ENCODE measurements around the gene FBXO34. TPM values are rescaled to one million over a fixed set of nuclear protein-coding genes. Genes with fewer than 3 reads are reported as not detected.

FBXO34 gene
- total RNA-seq, 4 donors from 2014 or later, result 18.8 to 32.5 (median 21.8) TPM

GRCh38 chr14:55352201-55352600, 81.0 kb downstream of the FBXO34 start:
- no peak overlapping the region for H3K4me3 ChIP-seq
- H3K36me3 ChIP-seq, result peaks cover 0 to 54% of the 10 kb centered on the region in 2 donors
- no peak for TF ChIP-seq EP300 (IDR thresholded peaks at IDR 0.05)
- TF ChIP-seq POLR2A (IDR thresholded peaks at IDR 0.05), result no peak
- no peak for TF ChIP-seq POLR2AphosphoS5 (IDR thresholded peaks at IDR 0.05)
- no peak for TF ChIP-seq CTCF (IDR thresholded peaks at IDR 0.05)
- no peaks in the 10 kb centered on the region for H3K9me3 ChIP-seq
- WGBS, 2 donors (ENCODE audit: low coverage in 1 of 2), result 86 to 97% methylated on average over 5 of the region's 9 CpGs
- no peak for ATAC-seq
- peaks cover 0 to 11% (median 0%) of the 10 kb centered on the region in 3 donors for H3K4me1 ChIP-seq
- H3K27me3 ChIP-seq, result no peaks in the 10 kb centered on the region
- no peak overlapping the region for H3K27ac ChIP-seq

GRCh38 chr14:55353686-55354467, 82.7 kb downstream of the FBXO34 start:
- Histone ChIP-seq H3K4me3 (no peak overlapping the region), H3K36me3 (peaks cover 0 to 57% of the 10 kb centered on the region in 2 donors), H3K27me3 (no peaks in the 10 kb centered on the region), H3K4me1 (peaks cover 0 to 6% (median 0%) of the 10 kb centered on the region in 3 donors), H3K27ac (no peak overlapping the region), H3K9me3 (no peaks in the 10 kb centered on the region)
- 75 to 78% methylated on average over 2 to 11 of the region's 11 CpGs for WGBS, 2 donors (ENCODE audit: low coverage in 1 of 2)
- no peak for TF ChIP-seq POLR2AphosphoS5 (IDR thresholded peaks at IDR 0.05)
- TF ChIP-seq EP300 (IDR thresholded peaks at IDR 0.05), result no peak
- TF ChIP-seq POLR2A (IDR thresholded peaks at IDR 0.05), result no peak
- TF ChIP-seq CTCF (IDR thresholded peaks at IDR 0.05), result no peak
- no peak for ATAC-seq

DNA sequence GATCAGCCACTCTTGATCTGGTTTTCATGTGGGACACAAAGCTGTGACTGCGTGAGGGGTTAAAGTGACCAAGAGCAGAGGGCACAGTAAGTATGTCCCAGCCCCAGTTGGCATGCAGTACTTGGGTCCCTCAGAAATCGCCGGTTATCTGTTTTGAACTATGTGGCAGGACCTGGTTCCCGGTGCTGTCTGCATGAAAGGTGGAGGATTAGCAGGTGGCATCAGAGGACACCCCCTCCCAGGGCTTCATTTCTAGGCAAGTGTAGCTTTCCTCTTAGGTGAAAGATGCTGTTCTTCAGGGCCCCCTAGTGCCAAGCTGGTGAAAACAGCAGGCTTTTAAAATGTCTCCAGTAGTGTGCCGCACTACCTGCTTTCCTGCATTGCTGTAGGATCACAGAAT, 83.3 kb downstream of the FBXO34 start:
- no peak overlapping the region for H3K4me3 ChIP-seq
- H3K27ac ChIP-seq, result no peak overlapping the region
- peaks cover 0 to 57% of the 10 kb centered on the region in 2 donors for H3K36me3 ChIP-seq
- H3K4me1 ChIP-seq, result peaks cover 0 to 6% (median 0%) of the 10 kb centered on the region in 3 donors
- ATAC-seq, result peak; percentile 71
- TF ChIP-seq POLR2A (IDR thresholded peaks at IDR 0.05) (no peak), CTCF (IDR thresholded peaks at IDR 0.05) (peak; percentile 17 to 63 (median 56))
- no CpG with 5 or more reads among the region's 5 CpGs for WGBS, 2 donors (ENCODE audit: low coverage in 1 of 2)
- H3K27me3 ChIP-seq, result no peaks in the 10 kb centered on the region
- H3K9me3 ChIP-seq, result no peaks in the 10 kb centered on the region

DNA sequence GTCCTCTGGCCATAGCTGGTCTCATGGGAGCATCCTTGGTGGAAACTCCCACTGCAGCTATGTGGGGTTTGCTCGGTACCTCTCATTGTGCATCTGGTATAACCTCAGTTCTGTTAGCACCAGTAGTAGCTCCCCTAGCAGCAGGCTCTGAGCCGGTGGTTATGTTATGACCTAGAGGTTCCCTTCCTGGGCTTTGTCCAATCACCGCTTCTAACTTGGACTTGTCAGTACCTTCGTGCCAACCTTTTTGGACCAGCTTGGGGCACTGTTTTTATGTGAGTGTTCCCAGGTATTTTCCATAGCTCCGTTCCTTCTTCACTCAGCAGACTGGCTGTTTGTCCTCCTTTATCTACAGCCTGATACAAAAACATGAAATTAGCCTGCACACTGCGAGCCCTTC, 84.7 kb downstream of the FBXO34 start:
- TF ChIP-seq POLR2A (IDR thresholded peaks at IDR 0.05), result no peak
- no peak for TF ChIP-seq EP300 (IDR thresholded peaks at IDR 0.05)
- TF ChIP-seq CTCF (IDR thresholded peaks at IDR 0.05), result no peak
- no peak for TF ChIP-seq POLR2AphosphoS5 (IDR thresholded peaks at IDR 0.05)
- H3K4me3 ChIP-seq, result no peak overlapping the region
- no peaks in the 10 kb centered on the region for H3K27me3 ChIP-seq
- ATAC-seq, result no peak
- no peaks in the 10 kb centered on the region for H3K9me3 ChIP-seq
- no peak overlapping the region for H3K27ac ChIP-seq
- WGBS, 2 donors (ENCODE audit: low coverage in 1 of 2), result 60 to 89% methylated on average over 2 to 6 of the region's 6 CpGs
- H3K4me1 ChIP-seq, result peaks cover 0 to 6% (median 0%) of the 10 kb centered on the region in 3 donors
- H3K36me3 ChIP-seq, result peaks cover 0 to 50% of the 10 kb centered on the region in 2 donors

GRCh38 chr14:55356913-55357312, 85.7 kb downstream of the FBXO34 start:
- ATAC-seq, result no peak
- Histone ChIP-seq H3K9me3 (no peaks in the 10 kb centered on the region), H3K36me3 (peaks cover 0 to 40% of the 10 kb centered on the region in 2 donors), H3K27me3 (no peaks in the 10 kb centered on the region), H3K4me1 (peaks cover 0 to 6% (median 0%) of the 10 kb centered on the region in 3 donors), H3K4me3 (no peak overlapping the region), H3K27ac (no peak overlapping the region)
- 72 to 80% methylated on average over 2 of the region's 2 CpGs for WGBS, 2 donors (ENCODE audit: low coverage in 1 of 2)
- TF ChIP-seq CTCF (IDR thresholded peaks at IDR 0.05), result no peak
- TF ChIP-seq EP300 (IDR thresholded peaks at IDR 0.05), result no peak
- TF ChIP-seq POLR2AphosphoS5 (IDR thresholded peaks at IDR 0.05), result no peak
- TF ChIP-seq POLR2A (IDR thresholded peaks at IDR 0.05), result no peak
